CD4-positive, alpha-beta T cell (primary cell): Measurements from ENCODE around the gene RNASET2. TPM values are rescaled to one million over a fixed set of nuclear protein-coding genes. Genes with fewer than 3 reads are reported as not detected.
A peak's percentile ranks its signal among the peaks of the same experiment; 100 is the strongest.

Experiments
- ATAC-seq: fragments of 200-7000 bp; cut with Tn5 transposase; one replicate; pipeline ENCODE4 v1.10.0; 2022; ENCODE audit warnings: mild to moderate bottlenecking; ENCODE audit not compliant: poor library complexity
- CTCF ChIA-PET: fragments of 350-600 bp; sonication (Branson Sonifier 250); formaldehyde crosslinking; loops from one replicate; lab custom pipeline; 2021; ENCODE audit warnings: antibody characterized with exemption, inconsistent platforms; lab: Charles Lee
- POLR2A ChIA-PET: fragments of 350-600 bp; sonication (Branson Sonifier 250); formaldehyde crosslinking; loops from one replicate; lab custom pipeline; 2021; ENCODE audit warnings: antibody characterized with exemption, inconsistent platforms; lab: Charles Lee
- DNase-seq, 14 experiments: peaks; one replicate each; pipeline ENCODE4 v3.0.0-alpha.2; 2013 to 2020; ENCODE audit warnings: mixed read lengths in 2 of 14
- H3K27ac ChIP-seq, 2 donors: one replicate each; pipeline versions ENCODE4 v1.5.1 to v1.7.0; 2013; ENCODE audit warnings: low read length in 2 of 2, low read depth in 1 of 2, mild to moderate bottlenecking in 1 of 2
- H3K27me3 ChIP-seq, 2 experiments: 1 replicate in 1 of 2; 2 replicates in 1 of 2; pipeline versions ENCODE4 v1.6.1 to v1.7.0; 2013; ENCODE audit warnings: low read length in 2 of 2, control low read depth in 1 of 2, mild to moderate bottlenecking in 1 of 2, moderate library complexity in 1 of 2; ENCODE audit not compliant: insufficient read depth in 2 of 2, control insufficient read depth in 1 of 2
- H3K36me3 ChIP-seq: one replicate; pipeline ENCODE4 v1.6.1; 2013; ENCODE audit warnings: low read length, control low read depth; ENCODE audit not compliant: insufficient read depth
- H3K4me1 ChIP-seq: one replicate; pipeline ENCODE4 v1.6.1; 2013; ENCODE audit warnings: low read length, control low read depth; ENCODE audit not compliant: insufficient read depth
- H3K4me3 ChIP-seq: one replicate; pipeline ENCODE4 v1.5.1; 2013; ENCODE audit warnings: mild to moderate bottlenecking, low read length, moderate library complexity
- H3K9me3 ChIP-seq, 2 experiments: 1 replicate in 1 of 2; 2 replicates in 1 of 2; pipeline versions ENCODE4 v1.6.1 to v1.7.0; 2013; ENCODE audit warnings: low read length in 2 of 2, mild to moderate bottlenecking in 2 of 2, control low read depth in 1 of 2, moderate library complexity in 1 of 2; ENCODE audit not compliant: control insufficient read depth in 1 of 2, insufficient read depth in 1 of 2
- H3K27ac Mint-ChIP-seq: one replicate; pipeline ENCODE4 v1.8.0; 2020; ENCODE audit warnings: mixed read lengths
- H3K27me3 Mint-ChIP-seq: one replicate; pipeline ENCODE4 v1.8.0; 2021; ENCODE audit warnings: mixed read lengths
- H3K36me3 Mint-ChIP-seq: one replicate; pipeline ENCODE4 v1.8.0; 2021; ENCODE audit warnings: low read depth, mixed read lengths
- H3K4me1 Mint-ChIP-seq: one replicate; pipeline ENCODE4 v1.8.0; 2021; ENCODE audit warnings: low read depth, mixed read lengths
- H3K4me3 Mint-ChIP-seq: one replicate; pipeline ENCODE4 v1.8.0; 2020; ENCODE audit warnings: mild to moderate bottlenecking, mixed read lengths
- H3K9me3 Mint-ChIP-seq: one replicate; pipeline ENCODE4 v1.8.0; 2020; ENCODE audit warnings: mixed read lengths
- CTCF ChIP-seq: fragments of 200-600 bp; IDR thresholded peaks from one replicate; pipeline ENCODE4 v1.8.0; 2022; ENCODE audit warnings: antibody characterized with exemption, mild to moderate bottlenecking
- intact Hi-C, 2 experiments: fragments of 100-400 bp; cut with DNase I in 1 of 2; cut with micrococcal nuclease in 1 of 2; formaldehyde crosslinking; loops; one replicate each; pipeline versions ENCODE4 v1.15.1 to v1.9.0; 2023 to 2025; cut with DNase I, micrococcal nuclease
- total RNA-seq, 174 experiments: library from RNA in 2 of 174; stranded (reverse) in 2 of 174; gene quantifications; one replicate each; pipeline ENCODE4 v1.2.3 and lab custom pipeline; 2021 to 2026

Gene RNASET2
- total RNA-seq, 2 experiments from 2014 or later: 164 to 165 TPM

GRCh38 chr6:166987930-166988329 is 31.6 kb upstream of the RNASET2 start:
- no peaks in the 10 kb centered on the region for H3K9me3 ChIP-seq
- POLR2A ChIA-PET: interaction anchor here (0.8 to 3.8 kb wide), 6 partner anchors 18 to 125 kb away, joined by 3 to 20 read pairs (median 12); partner anchors contain the start of gene RNASET2
- no peaks in the 10 kb centered on the region for H3K27me3 Mint-ChIP-seq
- no peak for TF ChIP-seq CTCF
- H3K27ac Mint-ChIP-seq: no peak overlapping the region
- peaks cover 5% of the 10 kb centered on the region for H3K4me1 ChIP-seq
- H3K36me3 Mint-ChIP-seq: peaks cover 8% of the 10 kb centered on the region
- no peaks in the 10 kb centered on the region for H3K27me3 ChIP-seq
- peaks cover 21% of the 10 kb centered on the region for H3K4me1 Mint-ChIP-seq
- no peak overlapping the region for H3K27ac ChIP-seq
- CTCF ChIA-PET: interaction anchor here (1.0 to 4.0 kb wide), 6 partner anchors 33 to 213 kb away, joined by 4 to 50 read pairs (median 8); partner anchors contain the start of gene RNASET2
- peak in 4 of 14 experiments; percentile 13 to 31 (median 20) for DNase-seq
- ATAC-seq: peak; percentile 35
- no peak overlapping the region for H3K4me3 Mint-ChIP-seq
- no peak overlapping the region for H3K4me3 ChIP-seq
- no peaks in the 10 kb centered on the region for H3K9me3 Mint-ChIP-seq
- intact Hi-C loops: loop anchor here (2.0 to 5.0 kb wide), 2 partner anchors 36 to 37 kb away; no protein-coding TSS in a partner anchor
- H3K36me3 ChIP-seq: no peaks in the 10 kb centered on the region

GRCh38 chr6:166987448-166987847 is 31.1 kb upstream of the RNASET2 start:
- H3K4me1 Mint-ChIP-seq: peaks cover 21% of the 10 kb centered on the region
- H3K4me3 Mint-ChIP-seq: no peak overlapping the region
- no peak overlapping the region for H3K27ac Mint-ChIP-seq
- no peaks in the 10 kb centered on the region for H3K36me3 ChIP-seq
- H3K36me3 Mint-ChIP-seq: peaks cover 12% of the 10 kb centered on the region
- DNase-seq (no peak), ATAC-seq (no peak)
- H3K9me3 ChIP-seq: no peaks in the 10 kb centered on the region
- TF ChIP-seq CTCF: no peak
- no peak overlapping the region for H3K4me3 ChIP-seq
- no peaks in the 10 kb centered on the region for H3K27me3 ChIP-seq
- H3K27me3 Mint-ChIP-seq: no peaks in the 10 kb centered on the region
- ChIA-PET POLR2A (interaction anchor here (2.5 to 3.8 kb wide), 3 partner anchors 28 to 37 kb away, joined by 10 to 20 read pairs (median 14); partner anchors contain the start of gene RNASET2), CTCF (interaction anchor here (1.0 to 4.0 kb wide), 4 partner anchors 35 to 212 kb away, joined by 4 to 50 read pairs (median 11); partner anchors contain the start of gene RNASET2)
- H3K27ac ChIP-seq: no peak overlapping the region
- H3K4me1 ChIP-seq: peaks cover 5% of the 10 kb centered on the region
- H3K9me3 Mint-ChIP-seq: no peaks in the 10 kb centered on the region
- intact Hi-C loops: loop anchor here in 1 of 2 experiments (5.0 kb wide), 1 partner anchor 35 kb away; no protein-coding TSS in a partner anchor

GRCh38 chr6:166980738-166981137 is 24.4 kb upstream of the RNASET2 start:
- Mint-ChIP-seq H3K36me3 (peaks cover 18% of the 10 kb centered on the region), H3K27me3 (no peaks in the 10 kb centered on the region), H3K4me1 (no peaks in the 10 kb centered on the region), H3K27ac (no peak overlapping the region), H3K9me3 (no peaks in the 10 kb centered on the region), H3K4me3 (no peak overlapping the region)
- TF ChIP-seq CTCF: no peak
- Histone ChIP-seq H3K4me1 (no peaks in the 10 kb centered on the region), H3K9me3 (no peaks in the 10 kb centered on the region), H3K27ac (no peak overlapping the region), H3K27me3 (no peaks in the 10 kb centered on the region), H3K4me3 (no peak overlapping the region), H3K36me3 (no peaks in the 10 kb centered on the region)
- DNase-seq: no peak
- ChIA-PET POLR2A (interaction anchor here (0.6 to 0.7 kb wide), 2 partner anchors 24 to 160 kb away, joined by 3 read pairs; partner anchors contain the start of gene RNASET2), CTCF (no interaction called here)
- no peak for ATAC-seq
- intact Hi-C loops: no loop called here
